Measurements from ENCODE around the gene RCOR2.

DNA sequence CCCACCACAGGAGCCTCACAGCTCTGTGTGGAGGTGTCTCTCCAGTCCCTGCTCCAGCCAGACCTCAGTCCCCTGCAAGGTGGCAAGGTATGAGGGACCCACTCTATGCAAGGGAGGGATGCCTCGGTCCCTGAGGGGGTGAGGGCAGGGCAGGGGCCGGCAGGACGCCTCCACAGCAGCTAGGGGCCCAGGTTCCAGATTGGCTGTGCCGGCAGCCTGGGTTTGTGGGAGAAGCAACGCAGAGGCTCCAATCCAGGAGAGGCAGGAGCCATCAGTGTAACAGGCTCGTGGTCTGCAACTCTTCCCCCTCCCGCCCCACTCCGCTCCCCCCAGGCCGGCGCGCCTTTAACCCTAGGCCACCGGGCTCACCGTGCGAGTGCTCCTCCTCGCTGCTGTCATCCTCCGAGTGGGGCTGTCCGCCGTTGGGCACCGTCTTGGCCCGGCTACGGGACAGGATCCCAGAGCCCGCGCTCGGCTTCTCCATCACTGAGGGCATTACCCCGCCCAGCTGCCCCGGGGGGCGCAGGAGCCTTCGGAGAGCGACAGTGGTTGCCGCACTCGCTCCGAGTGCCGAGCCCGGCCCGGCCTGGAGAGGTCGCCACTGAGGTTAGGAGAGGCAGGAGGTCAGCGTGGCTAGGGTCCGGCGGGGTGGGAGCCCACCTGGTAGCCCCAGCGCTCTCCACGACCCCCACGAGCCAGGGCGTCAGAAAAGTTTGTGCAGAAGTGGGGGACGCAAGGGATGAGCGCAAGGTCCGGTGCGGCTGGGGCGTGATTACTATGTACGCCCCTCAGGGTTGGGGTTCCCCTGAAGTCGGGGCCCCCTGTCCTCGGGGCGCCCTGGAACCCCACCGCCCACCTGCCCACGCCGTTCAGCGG lies 765 bp downstream of the RCOR2 start:
- TF ChIP-seq, protein P1, sequence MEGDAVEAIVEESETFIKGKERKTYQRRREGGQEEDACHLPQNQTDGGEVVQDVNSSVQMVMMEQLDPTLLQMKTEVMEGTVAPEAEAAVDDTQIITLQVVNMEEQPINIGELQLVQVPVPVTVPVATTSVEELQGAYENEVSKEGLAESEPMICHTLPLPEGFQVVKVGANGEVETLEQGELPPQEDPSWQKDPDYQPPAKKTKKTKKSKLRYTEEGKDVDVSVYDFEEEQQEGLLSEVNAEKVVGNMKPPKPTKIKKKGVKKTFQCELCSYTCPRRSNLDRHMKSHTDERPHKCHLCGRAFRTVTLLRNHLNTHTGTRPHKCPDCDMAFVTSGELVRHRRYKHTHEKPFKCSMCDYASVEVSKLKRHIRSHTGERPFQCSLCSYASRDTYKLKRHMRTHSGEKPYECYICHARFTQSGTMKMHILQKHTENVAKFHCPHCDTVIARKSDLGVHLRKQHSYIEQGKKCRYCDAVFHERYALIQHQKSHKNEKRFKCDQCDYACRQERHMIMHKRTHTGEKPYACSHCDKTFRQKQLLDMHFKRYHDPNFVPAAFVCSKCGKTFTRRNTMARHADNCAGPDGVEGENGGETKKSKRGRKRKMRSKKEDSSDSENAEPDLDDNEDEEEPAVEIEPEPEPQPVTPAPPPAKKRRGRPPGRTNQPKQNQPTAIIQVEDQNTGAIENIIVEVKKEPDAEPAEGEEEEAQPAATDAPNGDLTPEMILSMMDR (conservative IDR thresholded peaks at IDR 0.05): peak; percentile 59
- TF ChIP-seq EZH2 (IDR thresholded peaks at IDR 0.05; ENCODE audit: low read depth): no peak
